GM13976 (cell line): ENCODE results near the gene FHL1.

Source experiments
- DNase-seq: peaks from one replicate; pipeline ENCODE4 v3.0.0; 2012; ENCODE audit warnings: low spot score
- in situ Hi-C: fragments of 300-500 bp; cut with MboI; formaldehyde crosslinking; loops from one replicate; pipeline ENCODE4 v1.12.0; 2022; ENCODE audit warnings: low sequenced_read_pairs, mixed read lengths, inconsistent platforms; ENCODE audit not compliant: unreplicated experiment
- TF ChIP-seq, protein P1 (sequence below): IDR thresholded peaks from 2 replicates; pipeline ENCODE4 v1.5.1; 2012; ENCODE audit warnings: borderline replicate concordance, mild to moderate bottlenecking; ENCODE audit not compliant: insufficient read depth; ENCODE audit errors: extremely low read depth, missing control alignments, control extremely low read depth

FHL1 gene

DNA sequence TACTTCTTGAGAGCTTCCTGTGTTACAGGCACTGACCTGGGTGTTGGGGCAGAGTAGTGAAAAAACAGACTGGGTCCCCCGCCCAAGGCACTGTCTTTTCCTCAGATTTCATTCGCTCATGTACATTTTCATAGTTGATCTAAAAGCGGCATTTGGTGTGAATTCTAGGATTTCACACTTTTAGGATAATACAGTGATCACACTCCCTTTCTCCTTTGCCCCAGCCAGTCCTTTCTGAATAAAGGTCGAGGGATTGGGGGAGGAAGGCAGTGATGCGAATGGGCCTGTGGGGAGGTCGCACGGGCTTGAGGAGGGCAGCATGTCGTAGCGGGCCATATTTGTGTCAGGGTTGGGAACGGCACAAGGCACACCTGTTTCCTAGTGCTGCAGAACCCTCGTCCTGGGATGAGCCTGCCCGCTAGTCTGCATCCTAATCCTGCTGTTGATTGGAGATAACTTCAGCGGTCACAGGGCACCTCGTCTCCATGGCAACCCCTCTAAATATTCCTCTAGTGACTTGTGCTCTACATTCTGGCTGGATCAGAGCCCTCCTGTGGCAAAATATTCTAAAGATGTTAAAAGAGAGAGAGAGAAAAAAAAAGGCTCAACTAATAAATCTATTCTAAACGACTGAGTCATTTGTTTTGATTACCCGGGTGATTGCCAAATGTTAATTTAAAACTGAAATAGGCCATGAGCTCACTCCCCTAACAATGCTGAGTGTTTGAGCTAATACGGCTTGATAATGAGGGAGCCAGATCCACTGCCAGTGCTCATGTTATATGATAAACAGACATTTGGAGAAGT, 21.8 kb downstream of the FHL1 start:
- in situ Hi-C loops: no loop called here
- DNase-seq: no peak
- TF ChIP-seq, protein P1, sequence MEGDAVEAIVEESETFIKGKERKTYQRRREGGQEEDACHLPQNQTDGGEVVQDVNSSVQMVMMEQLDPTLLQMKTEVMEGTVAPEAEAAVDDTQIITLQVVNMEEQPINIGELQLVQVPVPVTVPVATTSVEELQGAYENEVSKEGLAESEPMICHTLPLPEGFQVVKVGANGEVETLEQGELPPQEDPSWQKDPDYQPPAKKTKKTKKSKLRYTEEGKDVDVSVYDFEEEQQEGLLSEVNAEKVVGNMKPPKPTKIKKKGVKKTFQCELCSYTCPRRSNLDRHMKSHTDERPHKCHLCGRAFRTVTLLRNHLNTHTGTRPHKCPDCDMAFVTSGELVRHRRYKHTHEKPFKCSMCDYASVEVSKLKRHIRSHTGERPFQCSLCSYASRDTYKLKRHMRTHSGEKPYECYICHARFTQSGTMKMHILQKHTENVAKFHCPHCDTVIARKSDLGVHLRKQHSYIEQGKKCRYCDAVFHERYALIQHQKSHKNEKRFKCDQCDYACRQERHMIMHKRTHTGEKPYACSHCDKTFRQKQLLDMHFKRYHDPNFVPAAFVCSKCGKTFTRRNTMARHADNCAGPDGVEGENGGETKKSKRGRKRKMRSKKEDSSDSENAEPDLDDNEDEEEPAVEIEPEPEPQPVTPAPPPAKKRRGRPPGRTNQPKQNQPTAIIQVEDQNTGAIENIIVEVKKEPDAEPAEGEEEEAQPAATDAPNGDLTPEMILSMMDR: no peak

DNA sequence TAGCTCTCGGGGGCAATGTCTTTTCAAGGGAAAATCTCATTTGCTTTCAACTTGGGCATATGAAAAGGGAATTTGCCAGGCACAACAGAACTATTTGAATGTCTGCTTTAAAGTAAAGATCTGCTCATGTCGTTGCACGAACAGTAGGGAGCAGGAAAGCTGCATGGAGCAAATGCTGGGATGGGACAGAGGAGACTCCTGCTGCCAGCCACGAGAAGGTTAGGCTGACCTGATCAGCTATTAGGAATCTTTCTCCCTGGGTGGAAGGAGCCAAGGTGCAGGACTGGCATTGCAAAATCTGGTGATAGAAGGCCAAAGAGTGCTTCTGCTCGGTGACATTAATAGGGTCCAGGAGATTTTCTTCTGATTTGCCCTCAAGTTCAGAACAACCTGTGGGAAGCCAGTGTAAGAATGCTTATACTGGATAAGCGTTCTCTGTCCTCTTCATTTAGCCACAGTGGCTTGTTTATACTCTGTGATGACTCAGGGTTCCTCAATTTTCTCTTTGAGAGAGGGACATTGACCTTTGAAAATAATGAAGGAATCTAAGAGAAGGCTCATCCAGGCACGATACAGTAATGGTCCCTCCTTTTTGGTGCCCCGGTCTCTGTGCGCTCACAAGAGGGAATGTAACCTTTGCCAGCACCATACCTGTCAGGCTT, 22.9 kb downstream of the FHL1 start:
- in situ Hi-C loops: no loop called here
- TF ChIP-seq, protein P1: no peak
- no peak for DNase-seq

DNA sequence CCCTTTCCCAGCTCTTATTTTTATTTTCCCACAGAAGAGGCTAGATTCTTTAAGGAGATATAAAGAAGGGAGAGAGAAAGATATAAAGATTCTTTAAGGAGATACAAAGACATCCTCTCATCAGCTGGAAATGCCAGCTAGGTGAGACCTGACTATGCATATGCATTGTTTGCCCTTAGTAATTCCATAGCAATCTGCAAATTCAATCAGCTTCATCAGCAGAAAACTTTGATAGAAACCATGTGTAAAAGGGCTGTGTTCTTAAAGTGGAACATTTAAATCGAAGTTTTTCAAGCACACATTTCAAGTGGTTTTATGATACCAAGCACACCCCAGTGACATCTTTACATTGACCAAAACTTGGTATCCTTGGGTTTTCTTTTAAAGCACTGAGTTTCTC, 24.1 kb downstream of the FHL1 start:
- TF ChIP-seq, protein P1: no peak
- no peak for DNase-seq
- in situ Hi-C loops: no loop called here

DNA sequence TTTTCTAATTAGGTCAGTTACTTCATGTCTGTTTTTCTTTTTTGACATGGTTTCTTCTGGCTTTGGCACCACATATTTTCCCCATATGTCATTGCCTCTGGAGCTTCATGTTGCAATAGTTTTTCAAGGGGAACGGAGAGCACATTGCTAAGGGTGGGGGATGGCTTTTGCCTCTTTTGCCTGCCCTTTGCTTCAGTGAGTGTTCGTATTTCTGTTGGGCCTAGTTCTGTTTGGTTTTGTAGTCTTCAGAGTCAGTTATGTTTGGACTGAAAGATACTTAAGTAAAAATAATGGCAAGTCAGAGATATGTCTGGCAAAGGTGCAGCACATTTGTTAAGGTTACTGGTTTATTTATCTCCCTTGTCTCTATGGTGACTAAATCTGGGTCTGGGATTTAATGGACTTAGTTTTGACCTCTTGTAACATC, 29.1 kb downstream of the FHL1 start:
- DNase-seq: no peak
- TF ChIP-seq, protein P1: no peak
- in situ Hi-C loops: no loop called here

DNA sequence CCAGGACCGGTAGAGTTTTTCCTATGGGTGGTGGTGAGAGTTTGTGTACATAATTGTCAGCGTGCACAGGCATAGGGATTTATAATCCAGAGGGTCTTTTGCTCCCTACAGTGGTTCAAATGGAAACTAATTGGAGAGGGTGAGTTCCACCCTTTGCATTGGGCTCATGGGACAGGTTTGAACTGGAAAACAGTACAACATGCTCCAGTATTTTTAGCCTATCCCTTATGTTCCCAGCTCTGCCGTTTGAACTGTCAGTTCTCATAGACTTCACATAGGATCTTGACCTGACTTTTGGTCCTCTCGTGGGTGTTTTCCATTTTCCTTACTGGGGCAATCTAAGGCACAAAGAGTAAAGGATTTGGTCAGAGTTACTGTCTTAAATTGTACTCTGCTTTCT, 31.8 kb downstream of the FHL1 start:
- in situ Hi-C loops: no loop called here
- TF ChIP-seq, protein P1: no peak
- no peak for DNase-seq

DNA sequence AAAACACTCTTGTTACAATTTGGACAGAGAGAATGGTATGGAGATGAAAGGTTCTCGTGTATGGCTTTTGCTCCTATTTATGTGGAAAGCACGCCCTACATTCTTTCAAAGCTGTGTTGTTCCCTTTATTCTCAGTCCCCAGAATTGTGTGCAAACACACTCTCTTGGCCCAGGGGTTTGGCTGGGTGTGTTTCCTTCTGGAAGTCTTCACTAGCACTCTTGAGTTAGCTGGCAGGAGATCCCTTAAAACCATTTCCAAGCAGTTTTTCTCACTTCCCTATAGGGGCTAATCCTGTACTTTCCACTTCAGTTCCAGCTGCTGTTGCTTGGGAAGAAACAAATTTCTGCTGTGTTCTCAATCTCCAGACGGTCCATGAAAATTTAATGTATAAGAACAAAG, 35.1 kb downstream of the FHL1 start:
- in situ Hi-C loops: no loop called here
- no peak for DNase-seq
- TF ChIP-seq, protein P1: no peak
